HG03439 (cell line): ENCODE data around the gene TRMT5.

ENCODE experiments used
- ATAC-seq: cut with Tn5 transposase; IDR thresholded peaks from one replicate; pipeline ENCODE4 v1.9.1; 2021; ENCODE audit warnings: mild to moderate bottlenecking, moderate library complexity; ENCODE audit not compliant: unreplicated experiment

Gene TRMT5

GRCh38 chr14:60980811-60981632, at the start of gene TRMT5, which contains the start of gene SLC38A6:
TRMT5 (minus strand) TSS chr14:60981079; CDS start chr14:60980973, 106 bp downstream.
SLC38A6 (plus strand) TSS chr14:60981245; CDS start chr14:60981278, 33 bp downstream.
- peak; percentile 91 for ATAC-seq

GRCh38 chr14:61026526-61026925, 45.6 kb upstream of the TRMT5 start:
- no peak for ATAC-seq

- ATAC-seq: no peak
Measured at GRCh38 chr14:61025251-61026223, 44.7 kb upstream of the TRMT5 start.

- no peak for ATAC-seq
Measured at GRCh38 chr14:61019537-61019936, 38.7 kb upstream of the TRMT5 start.

GRCh38 chr14:61003571-61003970, 22.7 kb upstream of the TRMT5 start:
- no peak for ATAC-seq

- ATAC-seq: no peak
Measured at GRCh38 chr14:60999536-60999935, 18.7 kb upstream of the TRMT5 start.

GRCh38 chr14:60998617-60999016, 17.7 kb upstream of the TRMT5 start:
- ATAC-seq: no peak

- ATAC-seq: no peak
Measured at GRCh38 chr14:60989599-60989998, 8.7 kb upstream of the TRMT5 start.

- no peak for ATAC-seq
Measured at GRCh38 chr14:60986500-60986899, 5.6 kb upstream of the TRMT5 start.

GRCh38 chr14:60984196-60984595, 3.3 kb upstream of the TRMT5 start:
- ATAC-seq: no peak

GRCh38 chr14:60981633-60982455, 965 bp upstream of the TRMT5 start:
- ATAC-seq: no peak

- ATAC-seq: no peak
Measured at GRCh38 chr14:60977847-60978246, 3.0 kb downstream of the TRMT5 start.

- no peak for ATAC-seq
Measured at GRCh38 chr14:60975551-60975950, 5.3 kb downstream of the TRMT5 start.

GRCh38 chr14:60974090-60974651, 6.7 kb downstream of the TRMT5 start:
- no peak for ATAC-seq

GRCh38 chr14:60973070-60973469, 7.8 kb downstream of the TRMT5 start:
- no peak for ATAC-seq

- no peak for ATAC-seq
Measured at GRCh38 chr14:60972295-60972694, 8.6 kb downstream of the TRMT5 start.

- no peak for ATAC-seq
Measured at GRCh38 chr14:60971271-60971670, 9.6 kb downstream of the TRMT5 start.

GRCh38 chr14:60970146-60970545, 10.7 kb downstream of the TRMT5 start:
- ATAC-seq: no peak

GRCh38 chr14:60968671-60969070, 12.2 kb downstream of the TRMT5 start:
- no peak for ATAC-seq

GRCh38 chr14:60968099-60968498, 12.8 kb downstream of the TRMT5 start:
- ATAC-seq: no peak
